Activated naive CD4-positive, alpha-beta T cell treated with anti-CD3 and anti-CD28 coated beads, Interleukin-2, amount 50 U/mL, for 16 hours (primary cell): ENCODE measurements around the gene CARM1.

ENCODE experiments used
- DNase-seq: peaks from one replicate; pipeline ENCODE4 v3.0.0-alpha.2; 2020

CARM1 gene

GRCh38 chr19:10911579-10912363, 40.4 kb downstream of the CARM1 start:
- no peak for DNase-seq

- DNase-seq, result no peak
These were observed 41.3 kb downstream of the CARM1 start for GRCh38 chr19:10912619-10913018.

- no peak for DNase-seq
These were observed 42.5 kb downstream of the CARM1 start for GRCh38 chr19:10913716-10914340.

GRCh38 chr19:10915130-10916091, 44.1 kb downstream of the CARM1 start:
- no peak for DNase-seq

GRCh38 chr19:10916602-10917001, 45.2 kb downstream of the CARM1 start:
- no peak for DNase-seq

GRCh38 chr19:10918359-10918758, 47.0 kb downstream of the CARM1 start:
- DNase-seq, result no peak

GRCh38 chr19:10919352-10920287, 48.3 kb downstream of the CARM1 start:
- DNase-seq, result no peak

GRCh38 chr19:10920288-10920655, 48.9 kb downstream of the CARM1 start:
- no peak for DNase-seq

GRCh38 chr19:10920781-10921180, 49.4 kb downstream of the CARM1 start:
- no peak for DNase-seq

- no peak for DNase-seq
These were observed 50.0 kb downstream of the CARM1 start for GRCh38 chr19:10921199-10921909.

- DNase-seq, result no peak
These were observed 50.7 kb downstream of the CARM1 start for GRCh38 chr19:10921910-10922637.

- no peak for DNase-seq
These were observed 51.3 kb downstream of the CARM1 start for GRCh38 chr19:10922638-10923014.

GRCh38 chr19:10923260-10924112, 52.1 kb downstream of the CARM1 start:
- DNase-seq, result no peak

GRCh38 chr19:10924597-10924996, 53.2 kb downstream of the CARM1 start:
- no peak for DNase-seq

GRCh38 chr19:10927730-10928562, 56.6 kb downstream of the CARM1 start:
- DNase-seq, result no peak

GRCh38 chr19:10928563-10929401, 57.4 kb downstream of the CARM1 start, which contains the start of the genes TIMM29 and YIPF2:
Gene TIMM29, plus strand, starts transcription at chr19:10928811. Its CDS starts 12 bp downstream, at chr19:10928823.
Gene YIPF2, minus strand, starts transcription at chr19:10928639. Its CDS starts 229 bp downstream, at chr19:10928410.
- peak; percentile 95 for DNase-seq

- DNase-seq, result no peak
These were observed 58.0 kb downstream of the CARM1 start for GRCh38 chr19:10929402-10929794.
